WTC11 (cell line): ENCODE data around the gene KLHL1. TPM values are rescaled to one million over a fixed set of nuclear protein-coding genes. Genes with fewer than 3 reads are reported as not detected.

ENCODE experiments used
- ATAC-seq: fragments of 200-7000 bp; cut with Tn5 transposase; 2 replicates; pipeline ENCODE4 v1.10.0; 2021; ENCODE audit warnings: mild to moderate bottlenecking, moderate library complexity
- CTCF ChIA-PET: fragments of 300-600 bp; sonication (Branson Sonifier 250); formaldehyde crosslinking; loops from one replicate; lab custom pipeline; 2021; ENCODE audit warnings: antibody characterized with exemption; lab: Charles Lee
- POLR2A ChIA-PET: fragments of 350-600 bp; sonication (Branson Sonifier 250); formaldehyde crosslinking; loops from one replicate; lab custom pipeline; 2021; ENCODE audit warnings: antibody characterized with exemption; lab: Charles Lee
- DNase-seq: peaks from one replicate; pipeline ENCODE4 v3.0.0; 2021; ENCODE audit warnings: low spot score
- H3K27ac Mint-ChIP-seq: 2 replicates; pipeline ENCODE4 v1.8.0; 2021; ENCODE audit warnings: mixed read lengths
- H3K27me3 Mint-ChIP-seq: 2 replicates; pipeline ENCODE4 v1.8.0; 2021; ENCODE audit warnings: low read depth, mild to moderate bottlenecking, moderate library complexity, mixed read lengths
- H3K36me3 Mint-ChIP-seq: 2 replicates; pipeline ENCODE4 v1.8.0; 2021; ENCODE audit warnings: mixed read lengths
- H3K4me1 Mint-ChIP-seq: 2 replicates; pipeline ENCODE4 v1.8.0; 2022; ENCODE audit warnings: mixed read lengths
- H3K4me3 Mint-ChIP-seq: 2 replicates; pipeline ENCODE4 v1.8.0; 2021; ENCODE audit warnings: mild to moderate bottlenecking, moderate library complexity, mixed read lengths
- H3K9me3 Mint-ChIP-seq: 2 replicates; pipeline ENCODE4 v1.8.0; 2021; ENCODE audit warnings: mixed read lengths
- EMX1 ChIP-seq: fragments of 250-450 bp; sonication (Bioruptor Pico); IDR thresholded peaks from 2 replicates; pipeline ENCODE4 v1.8.0; 2021; ENCODE audit warnings: mild to moderate bottlenecking
- FOXJ3 ChIP-seq: sonication (generic); formaldehyde crosslinking; IDR thresholded peaks from 2 replicates; pipeline ENCODE4 v1.9.0; 2021; ENCODE audit warnings: missing genetic modification reagents, mild to moderate bottlenecking, borderline replicate concordance
- GABPB1 ChIP-seq: sonication (generic); formaldehyde crosslinking; IDR thresholded peaks from 2 replicates; pipeline ENCODE4 v1.8.1; 2023; ENCODE audit warnings: mild to moderate bottlenecking, missing genetic modification reagents
- GTF2I ChIP-seq: fragments of 250-450 bp; sonication (Bioruptor Pico); conservative IDR thresholded peaks from 2 replicates; pipeline ENCODE4 v1.4.0; 2021; ENCODE audit warnings: mild to moderate bottlenecking
- KAT7 ChIP-seq: sonication (generic); formaldehyde crosslinking; IDR thresholded peaks from 2 replicates; pipeline ENCODE4 v1.8.1; 2023; ENCODE audit warnings: missing genetic modification reagents, mild to moderate bottlenecking, borderline replicate concordance
- NFATC4 ChIP-seq: fragments of 250-450 bp; sonication (Bioruptor Pico); IDR thresholded peaks from 2 replicates; pipeline ENCODE4 v1.9.0; 2021; ENCODE audit warnings: mild to moderate bottlenecking
- NR1H2 ChIP-seq: sonication (generic); formaldehyde crosslinking; IDR thresholded peaks from 2 replicates; pipeline ENCODE4 v1.9.0; 2021; ENCODE audit warnings: mild to moderate bottlenecking, moderate library complexity, missing genetic modification reagents
- PRRX2 ChIP-seq: fragments of 250-450 bp; sonication (Bioruptor Pico); IDR thresholded peaks from 2 replicates; pipeline ENCODE4 v1.8.0; 2021; ENCODE audit warnings: mild to moderate bottlenecking
- STAT6 ChIP-seq: sonication (generic); formaldehyde crosslinking; conservative IDR thresholded peaks from 2 replicates; pipeline ENCODE4 v1.8.1; 2023; ENCODE audit warnings: mild to moderate bottlenecking, low read depth, missing genetic modification reagents, moderate library complexity
- TEAD4 ChIP-seq: sonication (generic); formaldehyde crosslinking; IDR thresholded peaks from 2 replicates; pipeline ENCODE4 v1.8.0; 2022; ENCODE audit warnings: mild to moderate bottlenecking, missing genetic modification reagents
- ZBTB21 ChIP-seq: sonication (generic); formaldehyde crosslinking; IDR thresholded peaks from 2 replicates; pipeline ENCODE4 v1.8.1; 2023; ENCODE audit warnings: mild to moderate bottlenecking, missing genetic modification reagents, borderline replicate concordance
- ZNF219 ChIP-seq: sonication (generic); formaldehyde crosslinking; IDR thresholded peaks from 2 replicates; pipeline ENCODE4 v1.8.0; 2023; ENCODE audit warnings: missing genetic modification reagents, mild to moderate bottlenecking, borderline replicate concordance
- ZNF281 ChIP-seq: sonication (generic); formaldehyde crosslinking; IDR thresholded peaks from 2 replicates; pipeline ENCODE4 v1.8.0; 2023; ENCODE audit warnings: mild to moderate bottlenecking, missing genetic modification reagents
- ZNF317 ChIP-seq: sonication (generic); formaldehyde crosslinking; IDR thresholded peaks from 2 replicates; pipeline ENCODE4 v1.8.1; 2023; ENCODE audit warnings: low read depth, mild to moderate bottlenecking, moderate library complexity, missing genetic modification reagents, borderline replicate concordance
- total RNA-seq: library from RNA; stranded (reverse); gene quantifications from 3 replicates; pipeline ENCODE4 v1.2.3, GENCODE V29; 2021
- TF ChIP-seq, protein P1 (sequence below): sonication (generic); formaldehyde crosslinking; IDR thresholded peaks from 2 replicates; pipeline ENCODE4 v1.8.1; 2023; ENCODE audit warnings: mild to moderate bottlenecking, missing genetic modification reagents, borderline replicate concordance
- TF ChIP-seq, protein P2 (sequence below): sonication (generic); formaldehyde crosslinking; IDR thresholded peaks from 2 replicates; pipeline ENCODE4 v1.8.1; 2023; ENCODE audit warnings: mild to moderate bottlenecking, missing genetic modification reagents, moderate library complexity
- TF ChIP-seq, protein P3 (sequence below): sonication (generic); formaldehyde crosslinking; IDR thresholded peaks from 2 replicates; pipeline ENCODE4 v1.8.1; 2023; ENCODE audit warnings: mild to moderate bottlenecking, moderate library complexity, missing genetic modification reagents
- TF ChIP-seq, protein P4 (sequence below): sonication (generic); formaldehyde crosslinking; IDR thresholded peaks from 2 replicates; pipeline ENCODE4 v1.8.1; 2023; ENCODE audit warnings: mild to moderate bottlenecking, missing genetic modification reagents
- TF ChIP-seq, protein P5 (sequence below): sonication (generic); formaldehyde crosslinking; IDR thresholded peaks from 2 replicates; pipeline ENCODE4 v1.8.0; 2022; ENCODE audit warnings: mild to moderate bottlenecking, missing genetic modification reagents

KLHL1 gene
- total RNA-seq, 1 experiment from 2014 or later = not detected

GRCh38 chr13:69761581-69761980 is 346.7 kb downstream of the KLHL1 start (continued):
- TF ChIP-seq, protein P1, sequence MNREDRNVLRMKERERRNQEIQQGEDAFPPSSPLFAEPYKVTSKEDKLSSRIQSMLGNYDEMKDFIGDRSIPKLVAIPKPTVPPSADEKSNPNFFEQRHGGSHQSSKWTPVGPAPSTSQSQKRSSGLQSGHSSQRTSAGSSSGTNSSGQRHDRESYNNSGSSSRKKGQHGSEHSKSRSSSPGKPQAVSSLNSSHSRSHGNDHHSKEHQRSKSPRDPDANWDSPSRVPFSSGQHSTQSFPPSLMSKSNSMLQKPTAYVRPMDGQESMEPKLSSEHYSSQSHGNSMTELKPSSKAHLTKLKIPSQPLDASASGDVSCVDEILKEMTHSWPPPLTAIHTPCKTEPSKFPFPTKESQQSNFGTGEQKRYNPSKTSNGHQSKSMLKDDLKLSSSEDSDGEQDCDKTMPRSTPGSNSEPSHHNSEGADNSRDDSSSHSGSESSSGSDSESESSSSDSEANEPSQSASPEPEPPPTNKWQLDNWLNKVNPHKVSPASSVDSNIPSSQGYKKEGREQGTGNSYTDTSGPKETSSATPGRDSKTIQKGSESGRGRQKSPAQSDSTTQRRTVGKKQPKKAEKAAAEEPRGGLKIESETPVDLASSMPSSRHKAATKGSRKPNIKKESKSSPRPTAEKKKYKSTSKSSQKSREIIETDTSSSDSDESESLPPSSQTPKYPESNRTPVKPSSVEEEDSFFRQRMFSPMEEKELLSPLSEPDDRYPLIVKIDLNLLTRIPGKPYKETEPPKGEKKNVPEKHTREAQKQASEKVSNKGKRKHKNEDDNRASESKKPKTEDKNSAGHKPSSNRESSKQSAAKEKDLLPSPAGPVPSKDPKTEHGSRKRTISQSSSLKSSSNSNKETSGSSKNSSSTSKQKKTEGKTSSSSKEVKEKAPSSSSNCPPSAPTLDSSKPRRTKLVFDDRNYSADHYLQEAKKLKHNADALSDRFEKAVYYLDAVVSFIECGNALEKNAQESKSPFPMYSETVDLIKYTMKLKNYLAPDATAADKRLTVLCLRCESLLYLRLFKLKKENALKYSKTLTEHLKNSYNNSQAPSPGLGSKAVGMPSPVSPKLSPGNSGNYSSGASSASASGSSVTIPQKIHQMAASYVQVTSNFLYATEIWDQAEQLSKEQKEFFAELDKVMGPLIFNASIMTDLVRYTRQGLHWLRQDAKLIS (CRISPR knock-in tag) = no peak

DNA sequence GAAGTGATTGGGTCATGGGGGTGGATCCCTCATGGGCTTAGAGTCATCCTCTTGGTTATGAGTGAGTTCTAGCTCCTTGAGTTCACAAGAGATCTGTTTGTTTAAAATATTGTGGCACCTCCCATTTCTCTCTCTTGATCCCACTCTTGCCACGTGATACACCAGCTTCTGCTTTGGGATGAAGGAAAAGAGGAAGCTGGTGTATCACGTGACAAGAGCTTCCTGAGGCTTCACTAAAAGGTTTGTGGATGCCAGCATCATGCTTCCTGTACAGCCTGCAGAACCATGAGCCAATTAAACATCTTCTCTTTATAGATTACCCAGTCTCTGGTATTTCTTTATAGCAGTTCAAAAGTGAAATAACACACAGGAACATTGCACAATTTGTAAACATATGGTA is 353.2 kb downstream of the KLHL1 start:
- CTCF ChIA-PET = no interaction called here
- H3K9me3 Mint-ChIP-seq = no peaks in the 10 kb centered on the region
- DNase-seq (no peak), ATAC-seq (no peak)
- no peaks in the 10 kb centered on the region for H3K36me3 Mint-ChIP-seq
- H3K27me3 Mint-ChIP-seq = no peaks in the 10 kb centered on the region
- POLR2A ChIA-PET = no interaction called here
- H3K27ac Mint-ChIP-seq = no peak overlapping the region
- no peak overlapping the region for H3K4me3 Mint-ChIP-seq
- H3K4me1 Mint-ChIP-seq = no peaks in the 10 kb centered on the region
- TF ChIP-seq ZNF219 = no peak
- no peak for TF ChIP-seq ZNF281 (CRISPR knock-in tag)
- no peak for TF ChIP-seq FOXJ3
- TF ChIP-seq, protein P2, sequence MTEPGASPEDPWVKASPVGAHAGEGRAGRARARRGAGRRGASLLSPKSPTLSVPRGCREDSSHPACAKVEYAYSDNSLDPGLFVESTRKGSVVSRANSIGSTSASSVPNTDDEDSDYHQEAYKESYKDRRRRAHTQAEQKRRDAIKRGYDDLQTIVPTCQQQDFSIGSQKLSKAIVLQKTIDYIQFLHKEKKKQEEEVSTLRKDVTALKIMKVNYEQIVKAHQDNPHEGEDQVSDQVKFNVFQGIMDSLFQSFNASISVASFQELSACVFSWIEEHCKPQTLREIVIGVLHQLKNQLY (CRISPR knock-in tag) = no peak
- no peak for TF ChIP-seq PRRX2 (CRISPR knock-in tag)
- no peak for TF ChIP-seq TEAD4 (CRISPR knock-in tag)
- TF ChIP-seq NFATC4 (CRISPR knock-in tag) = no peak
- no peak for TF ChIP-seq KAT7
- TF ChIP-seq EMX1 (CRISPR knock-in tag) = no peak
- TF ChIP-seq ZBTB21 = no peak
- no peak for TF ChIP-seq STAT6 (CRISPR knock-in tag)
- TF ChIP-seq ZNF317 = no peak
- TF ChIP-seq GABPB1 = no peak
- TF ChIP-seq, protein P3, sequence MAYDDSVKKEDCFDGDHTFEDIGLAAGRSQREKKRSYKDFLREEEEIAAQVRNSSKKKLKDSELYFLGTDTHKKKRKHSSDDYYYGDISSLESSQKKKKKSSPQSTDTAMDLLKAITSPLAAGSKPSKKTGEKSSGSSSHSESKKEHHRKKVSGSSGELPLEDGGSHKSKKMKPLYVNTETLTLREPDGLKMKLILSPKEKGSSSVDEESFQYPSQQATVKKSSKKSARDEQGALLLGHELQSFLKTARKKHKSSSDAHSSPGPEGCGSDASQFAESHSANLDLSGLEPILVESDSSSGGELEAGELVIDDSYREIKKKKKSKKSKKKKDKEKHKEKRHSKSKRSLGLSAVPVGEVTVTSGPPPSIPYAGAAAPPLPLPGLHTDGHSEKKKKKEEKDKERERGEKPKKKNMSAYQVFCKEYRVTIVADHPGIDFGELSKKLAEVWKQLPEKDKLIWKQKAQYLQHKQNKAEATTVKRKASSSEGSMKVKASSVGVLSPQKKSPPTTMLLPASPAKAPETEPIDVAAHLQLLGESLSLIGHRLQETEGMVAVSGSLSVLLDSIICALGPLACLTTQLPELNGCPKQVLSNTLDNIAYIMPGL (CRISPR knock-in tag) = no peak
- TF ChIP-seq, protein P4, sequence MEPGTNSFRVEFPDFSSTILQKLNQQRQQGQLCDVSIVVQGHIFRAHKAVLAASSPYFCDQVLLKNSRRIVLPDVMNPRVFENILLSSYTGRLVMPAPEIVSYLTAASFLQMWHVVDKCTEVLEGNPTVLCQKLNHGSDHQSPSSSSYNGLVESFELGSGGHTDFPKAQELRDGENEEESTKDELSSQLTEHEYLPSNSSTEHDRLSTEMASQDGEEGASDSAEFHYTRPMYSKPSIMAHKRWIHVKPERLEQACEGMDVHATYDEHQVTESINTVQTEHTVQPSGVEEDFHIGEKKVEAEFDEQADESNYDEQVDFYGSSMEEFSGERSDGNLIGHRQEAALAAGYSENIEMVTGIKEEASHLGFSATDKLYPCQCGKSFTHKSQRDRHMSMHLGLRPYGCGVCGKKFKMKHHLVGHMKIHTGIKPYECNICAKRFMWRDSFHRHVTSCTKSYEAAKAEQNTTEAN (CRISPR knock-in tag) = no peak
- no peak for TF ChIP-seq NR1H2
- no peak for TF ChIP-seq GTF2I (CRISPR knock-in tag)
- TF ChIP-seq, protein P5, sequence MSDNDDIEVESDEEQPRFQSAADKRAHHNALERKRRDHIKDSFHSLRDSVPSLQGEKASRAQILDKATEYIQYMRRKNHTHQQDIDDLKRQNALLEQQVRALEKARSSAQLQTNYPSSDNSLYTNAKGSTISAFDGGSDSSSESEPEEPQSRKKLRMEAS (CRISPR knock-in tag) = no peak
